IMR-90 (cell line): Measurements from ENCODE around the gene LNP1. TPM values are rescaled to one million over a fixed set of nuclear protein-coding genes. Genes with fewer than 3 reads are reported as not detected.
"Not testable (repeated sequence)": the region's sequence is repeated elsewhere in the genome, so short reads cannot be mapped to it uniquely, and the experiment has no call there.

Source experiments
- ATAC-seq: fragments of 200-7000 bp; cut with Tn5 transposase; 2 replicates; pipeline ENCODE4 v1.9.1; 2020; ENCODE audit warnings: low read depth, mild to moderate bottlenecking, moderate library complexity
- BruUV-seq: library from RNA; stranded (reverse); fragments of 400-500 nt; replicated peaks from 2 replicates; lab custom pipeline; 2021; lab: Mats Ljungman, UMichigan
- CTCF ChIA-PET: fragments of 300-600 bp; formaldehyde crosslinking; extraction: SDS; loops from one replicate; lab custom pipeline; 2021; ENCODE audit warnings: antibody characterized with exemption; lab: Yijun Ruan, JAX
- POLR2A ChIA-PET: fragments of 300-600 bp; sonication (Branson Sonifier 250); formaldehyde crosslinking; loops from one replicate; lab custom pipeline; 2022; ENCODE audit warnings: antibody characterized with exemption; ENCODE audit not compliant: unreplicated experiment; lab: Charles Lee
- DNase-seq: peaks from one replicate; pipeline ENCODE4 v3.0.0; 2013
- H2AFZ ChIP-seq: replicated peaks from 2 replicates; pipeline ENCODE3; 2013; ENCODE audit warnings: low read length, mild to moderate bottlenecking; ENCODE audit not compliant: poor library complexity
- H2AK5ac ChIP-seq: 2 replicates; pipeline ENCODE4 v1.6.1; 2013; ENCODE audit warnings: low read depth, low read length, inconsistent platforms
- H2AK9ac ChIP-seq: replicated peaks from 2 replicates; pipeline ENCODE3; 2013; ENCODE audit warnings: mild to moderate bottlenecking, low read depth, low read length, moderate library complexity; ENCODE audit not compliant: poor library complexity
- H2BK120ac ChIP-seq: 2 replicates; pipeline ENCODE4 v1.6.1; 2013; ENCODE audit warnings: low read depth, low read length, inconsistent platforms
- H2BK15ac ChIP-seq: 3 replicates; pipeline ENCODE4 v1.6.1; 2013; ENCODE audit warnings: low read depth, low read length, inconsistent platforms
- H2BK20ac ChIP-seq: 2 replicates; pipeline ENCODE4 v1.6.1; 2013; ENCODE audit warnings: low read depth, mild to moderate bottlenecking, inconsistent platforms, low read length, moderate library complexity
- H2BK5ac ChIP-seq: 2 replicates; pipeline ENCODE4 v1.6.1; 2013; ENCODE audit warnings: mild to moderate bottlenecking, low read depth, low read length, inconsistent platforms; ENCODE audit not compliant: poor library complexity, severe bottlenecking
- H3K14ac ChIP-seq: replicated peaks from 2 replicates; pipeline ENCODE4 v1.6.1; 2013; ENCODE audit warnings: low read depth, low read length, inconsistent platforms
- H3K18ac ChIP-seq: 2 replicates; pipeline ENCODE4 v1.6.1; 2013; ENCODE audit warnings: low read depth, low read length, control low read depth
- H3K23ac ChIP-seq: 2 replicates; pipeline ENCODE4 v1.6.1; 2013; ENCODE audit warnings: low read depth, low read length, inconsistent platforms
- H3K27ac ChIP-seq: 2 replicates; pipeline ENCODE4 v1.5.1; 2013; ENCODE audit warnings: mild to moderate bottlenecking, control low read depth, low read length; ENCODE audit not compliant: insufficient read depth
- H3K27me3 ChIP-seq: 2 replicates; pipeline ENCODE4 v1.6.1; 2013; ENCODE audit warnings: low read length; ENCODE audit not compliant: control insufficient read depth, insufficient read depth
- H3K36me3 ChIP-seq: 2 replicates; pipeline ENCODE4 v1.6.1; 2013; ENCODE audit warnings: low read length, mixed read lengths; ENCODE audit not compliant: control insufficient read depth, insufficient read depth
- H3K4ac ChIP-seq: 2 replicates; pipeline ENCODE4 v1.6.1; 2013; ENCODE audit warnings: low read depth, low read length, inconsistent platforms
- H3K4me1 ChIP-seq: 2 replicates; pipeline ENCODE4 v1.6.1; 2013; ENCODE audit warnings: low read length, mixed read lengths; ENCODE audit not compliant: control insufficient read depth, insufficient read depth
- H3K4me2 ChIP-seq: 2 replicates; pipeline ENCODE4 v1.6.1; 2013; ENCODE audit warnings: low read depth, mild to moderate bottlenecking, control low read depth, low read length, moderate library complexity
- H3K4me3 ChIP-seq: 2 replicates; pipeline ENCODE4 v1.5.1; 2013; ENCODE audit warnings: low read depth, mild to moderate bottlenecking, control low read depth, low read length, moderate library complexity; ENCODE audit not compliant: insufficient read depth
- H3K56ac ChIP-seq: 2 replicates; pipeline ENCODE4 v1.6.1; 2013; ENCODE audit warnings: low read length, inconsistent platforms; ENCODE audit not compliant: insufficient read depth; ENCODE audit errors: extremely low read depth
- H3K79me1 ChIP-seq, 2 experiments: 2 replicates each; pipeline ENCODE4 v1.6.1; 2013; ENCODE audit warnings: low read length in 2 of 2, inconsistent platforms in 1 of 2, low read depth in 1 of 2
- H3K9ac ChIP-seq: 2 replicates; pipeline ENCODE4 v1.6.1; 2013; ENCODE audit warnings: low read depth, low read length, control low read depth
- H3K9me1 ChIP-seq: 2 replicates; pipeline ENCODE4 v1.6.1; 2013; ENCODE audit warnings: low read length, inconsistent platforms; ENCODE audit not compliant: insufficient read depth
- H3K9me3 ChIP-seq: 2 replicates; pipeline ENCODE4 v1.6.1; 2013; ENCODE audit warnings: low read length; ENCODE audit not compliant: control insufficient read depth, insufficient read depth
- H4K20me1 ChIP-seq: 2 replicates; pipeline ENCODE4 v1.6.1; 2013; ENCODE audit warnings: low read length, inconsistent platforms; ENCODE audit not compliant: insufficient read depth
- H4K5ac ChIP-seq: 2 replicates; pipeline ENCODE4 v1.6.1; 2013; ENCODE audit warnings: mild to moderate bottlenecking, low read depth, low read length, control low read depth
- H4K8ac ChIP-seq, 2 experiments: 2 replicates each; pipeline ENCODE4 v1.6.1; 2013; ENCODE audit warnings: low read depth in 2 of 2, low read length in 2 of 2, control low read depth in 1 of 2, inconsistent platforms in 1 of 2
- H4K91ac ChIP-seq: 2 replicates; pipeline ENCODE4 v1.6.1; 2013; ENCODE audit warnings: low read depth, low read length, inconsistent platforms; ENCODE audit not compliant: insufficient read depth
- WGBS, 2 experiments: methylation state at CpG; one replicate each; pipeline versions ENCODE4 v1.1.5 to v1.1.7; 2013; ENCODE audit warnings: missing lambda C conversion rate in 2 of 2; ENCODE audit not compliant: insufficient read length in 1 of 2; ENCODE audit errors: extremely low coverage in 2 of 2; 5-methylcytosine and 5-hydroxymethylcytosine counted together
- dilution Hi-C: fragments of 300-500 bp; cut with HindIII; formaldehyde crosslinking; loops from one replicate; pipeline ENCODE4 v1.14.3; 2018; ENCODE audit warnings: low sequenced_read_pairs; ENCODE audit not compliant: unreplicated experiment
- in situ Hi-C: fragments of 300-500 bp; cut with MboI; formaldehyde crosslinking; loops from 3 replicates; pipeline ENCODE4 v1.14.3; 2019; ENCODE audit warnings: low sequenced_read_pairs, inconsistent platforms, mixed read lengths
- intact Hi-C: fragments of 100-400 bp; cut with micrococcal nuclease; formaldehyde crosslinking; loops from 2 replicates; pipeline ENCODE4 v1.10.0; 2022
- polyA plus RNA-seq, 3 experiments: library from polyadenylated mRNA; depleted of rRNA; stranded (reverse); fragments of >200 nt; gene quantifications; 2 replicates each; pipeline ENCODE4 v1.2.3, GENCODE V29; 2012; ENCODE audit warnings: low replicate concordance in 1 of 3
- total RNA-seq: library from RNA; depleted of rRNA; stranded (reverse); fragments of >200 nt; gene quantifications from 2 replicates; pipeline ENCODE4 v1.2.3, GENCODE V29; 2012
- TF ChIP-seq, protein P1 (sequence below): fragments of 150-350 bp; IDR thresholded peaks from 2 replicates; pipeline ENCODE4 v1.6.1; 2016; ENCODE audit warnings: low read depth, mild to moderate bottlenecking, low read length, moderate library complexity, borderline replicate concordance

LNP1 gene
- total and polyA plus RNA-seq, 2 of the 4 experiments (the other 2 are of a cell fraction), result 2.2 to 2.4 TPM

DNA sequence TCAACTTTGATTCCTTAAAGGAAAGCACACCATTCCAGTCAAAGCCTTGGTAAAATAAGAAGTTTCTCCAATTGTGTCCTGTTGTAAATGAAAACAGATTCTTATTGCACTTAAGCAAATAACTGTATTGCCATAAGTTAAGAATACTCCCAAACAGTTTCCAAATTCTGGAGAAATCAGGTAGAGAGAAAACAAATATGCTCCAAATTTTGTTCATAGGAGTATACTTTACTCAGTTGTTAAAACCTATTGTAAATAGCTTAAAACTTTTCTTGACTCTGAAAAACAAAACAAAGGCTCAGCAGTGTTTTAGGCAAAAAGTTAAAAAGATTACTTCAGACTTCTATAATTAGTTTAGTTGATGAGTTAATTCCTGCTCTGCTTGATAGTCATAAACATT, 42.4 kb downstream of the LNP1 start:
- H2AFZ ChIP-seq, result no peak overlapping the region
- in situ Hi-C loops, result no loop called here
- TF ChIP-seq, protein P1, sequence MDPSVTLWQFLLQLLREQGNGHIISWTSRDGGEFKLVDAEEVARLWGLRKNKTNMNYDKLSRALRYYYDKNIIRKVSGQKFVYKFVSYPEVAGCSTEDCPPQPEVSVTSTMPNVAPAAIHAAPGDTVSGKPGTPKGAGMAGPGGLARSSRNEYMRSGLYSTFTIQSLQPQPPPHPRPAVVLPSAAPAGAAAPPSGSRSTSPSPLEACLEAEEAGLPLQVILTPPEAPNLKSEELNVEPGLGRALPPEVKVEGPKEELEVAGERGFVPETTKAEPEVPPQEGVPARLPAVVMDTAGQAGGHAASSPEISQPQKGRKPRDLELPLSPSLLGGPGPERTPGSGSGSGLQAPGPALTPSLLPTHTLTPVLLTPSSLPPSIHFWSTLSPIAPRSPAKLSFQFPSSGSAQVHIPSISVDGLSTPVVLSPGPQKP, result no peak
- dilution Hi-C loops, result no loop called here
- no peak overlapping the region for H3K4ac ChIP-seq
- no peak overlapping the region for H3K9ac ChIP-seq
- H3K9me3 ChIP-seq, result no peaks in the 10 kb centered on the region
- no peak overlapping the region for H3K56ac ChIP-seq
- no peak overlapping the region for H4K8ac ChIP-seq
- H2BK120ac ChIP-seq, result no peak overlapping the region
- H3K27me3 ChIP-seq, result no peaks in the 10 kb centered on the region
- no peak overlapping the region for H4K5ac ChIP-seq
- no peaks in the 10 kb centered on the region for H3K36me3 ChIP-seq
- H2BK5ac ChIP-seq, result no peak overlapping the region
- H2BK15ac ChIP-seq, result no peak overlapping the region
- H3K79me1 ChIP-seq, result no peaks in the 10 kb centered on the region
- POLR2A ChIA-PET, result no interaction called here
- H4K91ac ChIP-seq, result no peak overlapping the region
- no peak overlapping the region for H3K27ac ChIP-seq
- intact Hi-C loops, result no loop called here
- no TSS peak for BruUV-seq
- no peak overlapping the region for H3K14ac ChIP-seq
- no peak overlapping the region for H2AK9ac ChIP-seq
- H3K4me1 ChIP-seq, result no peaks in the 10 kb centered on the region
- DNase-seq (no peak), ATAC-seq (no peak)
- H3K23ac ChIP-seq, result no peak overlapping the region
- no peak overlapping the region for H2BK20ac ChIP-seq
- CTCF ChIA-PET, result no interaction called here
- no peaks in the 10 kb centered on the region for H4K20me1 ChIP-seq
- no peak overlapping the region for H3K4me3 ChIP-seq
- H3K4me2 ChIP-seq, result no peak overlapping the region
- H2AK5ac ChIP-seq, result no peak overlapping the region
- H3K9me1 ChIP-seq, result no peaks in the 10 kb centered on the region
- H3K18ac ChIP-seq, result no peak overlapping the region

DNA sequence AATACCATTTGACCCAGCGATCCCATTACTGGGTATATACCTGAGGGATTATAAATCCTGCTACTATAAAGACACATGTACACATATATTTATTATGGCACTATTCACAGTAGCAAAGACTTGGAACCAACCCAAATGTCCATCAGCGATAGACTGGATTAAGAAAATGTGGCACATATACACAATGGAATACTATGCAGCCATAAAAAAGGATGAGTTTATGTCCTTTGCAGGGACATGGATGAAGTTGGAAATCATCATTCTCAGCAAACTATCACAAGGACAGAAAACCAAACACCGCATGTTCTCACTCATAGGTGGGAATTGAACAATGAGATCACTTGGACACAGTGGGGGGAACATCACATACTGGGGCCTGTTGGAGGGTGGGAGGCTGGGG, 45.7 kb downstream of the LNP1 start:
- dilution Hi-C loops, DNase-seq: not testable (repeated sequence)

More for the DNA sequence above, 45.7 kb downstream of the LNP1 start:
- H4K8ac ChIP-seq, H3K4me3 ChIP-seq, H3K14ac ChIP-seq, H2BK20ac ChIP-seq, ATAC-seq, H2BK15ac ChIP-seq, H3K4ac ChIP-seq, H4K91ac ChIP-seq, H3K23ac ChIP-seq, in situ Hi-C loops, H3K27ac ChIP-seq, H2BK120ac ChIP-seq, intact Hi-C loops, H4K20me1 ChIP-seq, H3K36me3 ChIP-seq, H3K27me3 ChIP-seq, H3K4me2 ChIP-seq, H3K4me1 ChIP-seq, BruUV-seq, H2AK9ac ChIP-seq, H3K79me1 ChIP-seq, H4K5ac ChIP-seq, CTCF ChIA-PET, H3K9me1 ChIP-seq, H3K9me3 ChIP-seq, H3K18ac ChIP-seq, H2AFZ ChIP-seq, H2BK5ac ChIP-seq, POLR2A ChIA-PET, H2AK5ac ChIP-seq, H3K56ac ChIP-seq, H3K9ac ChIP-seq: not testable (repeated sequence)
- whole genome bisulfite sequencing, 2 experiments, result no CpG with 5 or more reads among the region's 3 CpGs
